Measurements from ENCODE around the gene AHNAK2. TPM values are rescaled to one million over a fixed set of nuclear protein-coding genes. Genes with fewer than 3 reads are reported as not detected.
A peak's percentile ranks its signal among the peaks of the same experiment; 100 is the strongest.

Gene AHNAK2
- total RNA-seq, 4 donors from 2014 or later, result 44.9 to 175 (median 71.7) TPM

GRCh38 chr14:104931771-104932675 lies 46.2 kb downstream of the AHNAK2 start:
- DNase-seq, result peak in 1 of 2 donors; percentile 33
- H3K4me3 ChIP-seq, result peak overlapping the region; percentile 40 to 57
- H3K27ac ChIP-seq, result peak overlapping the region; percentile 53 to 78
- H3K27me3 ChIP-seq, result no peaks in the 10 kb centered on the region
- no peak for TF ChIP-seq CTCF (IDR thresholded peaks at IDR 0.05)
- TF ChIP-seq POLR2A (IDR thresholded peaks at IDR 0.05), result no peak
- no peaks in the 10 kb centered on the region for H3K4me1 ChIP-seq
- H3K9me3 ChIP-seq, result no peaks in the 10 kb centered on the region
- intact Hi-C loops (cut with DNase I; ENCODE audit: low total_unique reads), result no loop called here
- H3K36me3 ChIP-seq, result no peaks in the 10 kb centered on the region

- no peaks in the 10 kb centered on the region for H3K36me3 ChIP-seq
- no peaks in the 10 kb centered on the region for H3K9me3 ChIP-seq
- H3K27me3 ChIP-seq, result no peaks in the 10 kb centered on the region
- intact Hi-C loops (cut with DNase I; ENCODE audit: low total_unique reads), result no loop called here
- no peak overlapping the region for H3K4me3 ChIP-seq
- DNase-seq, result peak in 1 of 2 donors; percentile 19
- no peak overlapping the region for H3K27ac ChIP-seq
- H3K4me1 ChIP-seq, result no peaks in the 10 kb centered on the region
- TF ChIP-seq POLR2A (IDR thresholded peaks at IDR 0.05), result no peak
- TF ChIP-seq CTCF (IDR thresholded peaks at IDR 0.05), result no peak
Observed at GRCh38 chr14:104931304-104931770, 46.8 kb downstream of the AHNAK2 start.

GRCh38 chr14:104930526-104931303 lies 47.5 kb downstream of the AHNAK2 start:
- Histone ChIP-seq H3K4me1 (no peaks in the 10 kb centered on the region), H3K36me3 (no peaks in the 10 kb centered on the region), H3K27me3 (no peaks in the 10 kb centered on the region), H3K9me3 (no peaks in the 10 kb centered on the region), H3K27ac (no peak overlapping the region), H3K4me3 (no peak overlapping the region)
- intact Hi-C loops (cut with DNase I; ENCODE audit: low total_unique reads), result no loop called here
- TF ChIP-seq CTCF (IDR thresholded peaks at IDR 0.05), result no peak
- TF ChIP-seq POLR2A (IDR thresholded peaks at IDR 0.05), result no peak
- DNase-seq, result peak in 1 of 2 donors; percentile 13

GRCh38 chr14:104929268-104930230 lies 48.6 kb downstream of the AHNAK2 start:
- no peak for DNase-seq
- intact Hi-C loops (cut with DNase I; ENCODE audit: low total_unique reads), result no loop called here
- no peaks in the 10 kb centered on the region for H3K4me1 ChIP-seq
- TF ChIP-seq POLR2A (IDR thresholded peaks at IDR 0.05), result no peak
- no peak for TF ChIP-seq CTCF (IDR thresholded peaks at IDR 0.05)
- no peak overlapping the region for H3K27ac ChIP-seq
- no peaks in the 10 kb centered on the region for H3K9me3 ChIP-seq
- H3K27me3 ChIP-seq, result no peaks in the 10 kb centered on the region
- H3K4me3 ChIP-seq, result no peak overlapping the region
- no peaks in the 10 kb centered on the region for H3K36me3 ChIP-seq
